ENCODE measurements around the gene RPS16. TPM values are rescaled to one million over a fixed set of nuclear protein-coding genes. Genes with fewer than 3 reads are reported as not detected.

Gene RPS16
- total RNA-seq, 4 donors from 2014 or later: 1,048 to 1,762 (median 1,462) TPM

DNA sequence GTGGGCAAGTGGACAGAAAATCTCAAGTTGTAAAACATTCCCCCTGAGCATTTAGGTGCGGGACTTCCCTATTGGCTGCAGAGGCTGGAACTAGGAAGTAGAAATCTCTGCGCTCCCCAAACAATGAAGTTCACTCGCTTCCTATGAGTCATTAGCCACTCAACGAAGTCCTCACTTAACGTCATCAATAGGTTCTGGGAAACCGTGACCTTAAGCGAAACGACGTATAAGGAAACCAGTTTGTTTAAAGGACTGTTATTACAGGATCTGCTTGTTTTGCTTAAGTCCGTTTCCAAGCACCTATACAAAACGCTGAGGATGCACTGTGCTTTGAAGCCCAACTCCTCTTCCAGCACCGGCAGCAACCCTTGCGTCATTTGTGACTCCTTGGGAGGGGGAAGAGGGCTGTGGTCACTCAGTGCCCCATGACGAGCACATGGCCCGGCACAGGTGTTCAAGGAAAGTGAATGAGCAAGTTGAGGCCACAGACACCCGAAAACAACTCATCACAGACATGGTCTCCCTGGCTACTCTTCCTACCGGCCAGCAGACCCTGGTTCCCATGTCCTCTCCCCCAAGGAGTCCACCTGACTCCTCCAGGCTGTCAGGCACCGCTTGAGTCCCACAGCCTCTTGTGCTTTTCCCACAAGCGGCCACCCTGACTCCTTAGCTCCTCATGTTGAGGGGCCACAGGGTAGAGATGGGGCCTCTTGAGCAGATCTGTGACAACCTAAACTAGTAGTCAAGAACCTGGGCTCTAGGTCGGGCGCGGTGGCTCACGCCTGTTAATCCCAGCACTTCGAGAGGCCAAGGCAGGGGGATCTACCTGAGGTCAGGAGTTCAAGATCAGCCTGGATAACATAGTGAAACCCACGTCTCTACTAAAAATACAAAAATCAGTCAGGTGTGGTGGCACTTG, 4.8 kb downstream of the RPS16 start:
- Histone ChIP-seq H3K27ac (peak overlapping the region in 3 of 4 donors; percentile 66 to 85 (median 79)), H3K27me3 (no peaks in the 10 kb centered on the region), H3K9me3 (no peaks in the 10 kb centered on the region), H3K36me3 (peaks cover 0 to 42% (median 11%) of the 10 kb centered on the region in 3 donors), H3K4me3 (no peak overlapping the region), H3K4me1 (peaks cover 0 to 77% (median 37%) of the 10 kb centered on the region in 4 donors)
- WGBS, 2 donors: 67 to 69% methylated on average over 25 of the region's 25 CpGs
- TF ChIP-seq EP300 (IDR thresholded peaks at IDR 0.05) (peak; percentile 35 to 68), POLR2A (IDR thresholded peaks at IDR 0.05) (no peak)
- DNase-seq (ENCODE audit: low spot score in 2 of 2): no peak

DNA sequence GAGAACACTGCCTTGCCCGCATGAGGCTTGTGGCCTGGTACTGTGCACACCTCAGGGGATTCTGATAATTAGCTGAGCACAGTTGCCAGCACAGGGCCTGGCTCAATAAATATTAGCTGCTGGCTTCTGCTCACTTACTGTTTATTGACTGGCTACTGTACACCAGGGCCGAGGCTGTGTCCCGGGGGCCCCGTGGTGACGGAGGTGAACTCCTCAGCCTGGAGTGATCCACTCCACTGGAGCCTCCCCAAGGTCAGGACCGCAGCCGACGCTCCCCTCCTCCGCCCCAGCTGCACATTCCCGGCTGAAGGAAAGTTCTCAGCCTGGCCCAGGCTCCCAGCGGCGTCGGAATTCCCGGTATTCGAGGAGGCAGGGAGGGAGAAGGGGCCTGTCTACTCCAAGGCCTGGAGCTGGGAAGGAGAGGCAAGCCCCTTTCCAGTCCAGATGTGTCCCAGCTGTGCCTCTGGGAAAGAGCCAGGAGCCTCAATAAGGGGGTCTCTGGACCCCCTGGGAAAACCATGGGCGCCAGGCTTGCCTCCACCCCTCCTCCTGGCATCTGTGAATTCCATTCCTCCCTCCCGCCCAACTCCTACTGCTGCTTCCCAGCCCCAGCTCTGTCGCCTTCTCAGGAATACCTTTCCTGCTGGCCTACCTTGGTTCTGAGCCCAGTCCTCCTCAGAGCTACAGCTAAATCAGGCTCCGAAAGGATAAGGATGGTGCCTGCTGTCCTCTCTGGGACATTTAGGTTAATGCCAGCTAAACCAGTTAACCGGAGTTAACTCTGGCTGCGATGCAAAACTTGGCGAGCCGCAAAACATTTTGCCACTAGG, 7.3 kb downstream of the RPS16 start:
- Histone ChIP-seq H3K4me3 (no peak overlapping the region), H3K4me1 (peaks cover 0 to 61% (median 20%) of the 10 kb centered on the region in 4 donors), H3K9me3 (no peaks in the 10 kb centered on the region), H3K36me3 (peaks cover 0 to 47% (median 2%) of the 10 kb centered on the region in 3 donors), H3K27me3 (no peaks in the 10 kb centered on the region), H3K27ac (peak overlapping the region; percentile 34 to 88 (median 65))
- TF ChIP-seq EP300 (IDR thresholded peaks at IDR 0.05): peak in 1 of 2 donors; percentile 84
- TF ChIP-seq POLR2A (IDR thresholded peaks at IDR 0.05): peak in 1 of 2 donors; percentile 10
- TF ChIP-seq CTCF (IDR thresholded peaks at IDR 0.05): no peak
- WGBS, 2 donors: 21 to 23% methylated on average over 19 to 21 of the region's 23 CpGs
- DNase-seq (ENCODE audit: low spot score in 2 of 2): peak in 1 of 2 donors; percentile 46

GRCh38 chr19:39427707-39428106, 8.0 kb downstream of the RPS16 start:
- no peaks in the 10 kb centered on the region for H3K9me3 ChIP-seq
- H3K27ac ChIP-seq: peak overlapping the region in 3 of 4 donors; percentile 10 to 88 (median 87)
- WGBS, 2 donors: 83 to 93% methylated on average over 11 of the region's 11 CpGs

GRCh38 chr19:39426170-39426569, 9.6 kb downstream of the RPS16 start:
- peaks cover 0 to 53% (median 17%) of the 10 kb centered on the region in 4 donors for H3K4me1 ChIP-seq
- 24 to 42% methylated on average over 5 of the region's 5 CpGs for whole genome bisulfite sequencing, 2 donors
- peak in 1 of 2 donors; percentile 45 for TF ChIP-seq EP300 (IDR thresholded peaks at IDR 0.05)
- no peak for TF ChIP-seq POLR2A (IDR thresholded peaks at IDR 0.05)
- TF ChIP-seq CTCF (IDR thresholded peaks at IDR 0.05): no peak
- no peaks in the 10 kb centered on the region for H3K27me3 ChIP-seq
- DNase-seq (ENCODE audit: low spot score in 2 of 2): no peak
- H3K9me3 ChIP-seq: no peaks in the 10 kb centered on the region
- peaks cover 0 to 47% (median 0%) of the 10 kb centered on the region in 3 donors for H3K36me3 ChIP-seq
- H3K4me3 ChIP-seq: no peak overlapping the region
- H3K27ac ChIP-seq: peak overlapping the region in 2 of 4 donors; percentile 87 to 88

More at GRCh38 chr19:39427707-39428106, 8.0 kb downstream of the RPS16 start:
- H3K36me3 ChIP-seq: peaks cover 0 to 47% (median 0%) of the 10 kb centered on the region in 3 donors
- no peak overlapping the region for H3K4me3 ChIP-seq
- no peaks in the 10 kb centered on the region for H3K27me3 ChIP-seq
- TF ChIP-seq CTCF (IDR thresholded peaks at IDR 0.05) (no peak), POLR2A (IDR thresholded peaks at IDR 0.05) (no peak)
- H3K4me1 ChIP-seq: peaks cover 0 to 55% (median 20%) of the 10 kb centered on the region in 4 donors
- DNase-seq (ENCODE audit: low spot score in 2 of 2): no peak

GRCh38 chr19:39425744-39426143, 10.0 kb downstream of the RPS16 start:
- no peak for TF ChIP-seq EP300 (IDR thresholded peaks at IDR 0.05)
- Histone ChIP-seq H3K9me3 (no peaks in the 10 kb centered on the region), H3K27ac (peak overlapping the region in 2 of 4 donors; percentile 64 to 87), H3K4me1 (peaks cover 0 to 49% (median 14%) of the 10 kb centered on the region in 4 donors), H3K27me3 (no peaks in the 10 kb centered on the region), H3K36me3 (peaks cover 0 to 47% (median 0%) of the 10 kb centered on the region in 3 donors), H3K4me3 (no peak overlapping the region)
- no peak for DNase-seq (ENCODE audit: low spot score in 2 of 2)
- WGBS, 2 donors: 70 to 73% methylated on average over 7 of the region's 7 CpGs
